ENCODE measurements around the gene CHMP4A.
"Not testable (repeated sequence)": the region's sequence is repeated elsewhere in the genome, so short reads cannot be mapped to it uniquely, and the experiment has no call there.

The CHMP4A gene

DNA sequence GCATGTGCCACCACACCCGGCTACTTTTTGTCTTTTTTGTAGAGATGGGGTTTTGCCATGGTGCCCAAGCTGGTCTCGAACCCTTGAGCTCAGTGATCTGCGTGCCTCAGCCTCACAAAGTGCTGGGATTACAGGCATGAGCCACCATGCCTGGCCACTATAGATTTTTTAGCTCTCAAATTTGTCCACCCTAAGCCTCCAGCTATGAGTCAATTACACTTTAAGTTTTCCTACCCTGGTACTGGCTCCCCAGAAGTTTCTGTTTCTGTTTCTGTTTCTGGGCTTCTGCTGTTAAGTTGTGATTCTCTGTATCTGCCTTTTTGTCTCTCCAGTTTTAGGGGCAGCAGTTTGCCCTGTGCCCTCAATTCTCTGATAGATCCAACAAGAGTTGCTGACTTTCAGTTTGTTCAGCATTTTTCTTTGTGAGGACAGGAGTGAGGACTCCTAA, 33.5 kb upstream of the CHMP4A start:
- no peak for DNase-seq (ENCODE audit: low read depth)

DNA sequence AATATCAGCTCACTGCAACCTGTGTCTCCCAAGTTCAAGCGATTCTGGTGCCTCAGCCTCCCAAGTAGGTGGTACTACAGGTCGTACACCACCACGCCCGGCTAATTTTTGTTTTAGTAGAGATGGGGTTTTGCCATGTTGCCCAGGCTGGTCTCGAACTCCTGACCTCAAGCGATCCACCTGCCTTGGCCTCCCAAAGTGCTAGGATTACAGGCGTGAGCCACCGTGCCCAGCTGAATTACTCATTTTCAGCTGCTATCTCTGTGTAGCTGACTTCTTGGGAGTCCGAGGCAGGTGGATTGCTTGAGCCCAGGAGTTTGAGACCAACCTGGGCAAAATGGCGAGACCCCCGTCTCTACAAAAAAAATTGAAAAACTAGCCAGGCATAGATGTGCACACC, 32.1 kb upstream of the CHMP4A start:
- DNase-seq (ENCODE audit: low read depth) = not testable (repeated sequence)

DNA sequence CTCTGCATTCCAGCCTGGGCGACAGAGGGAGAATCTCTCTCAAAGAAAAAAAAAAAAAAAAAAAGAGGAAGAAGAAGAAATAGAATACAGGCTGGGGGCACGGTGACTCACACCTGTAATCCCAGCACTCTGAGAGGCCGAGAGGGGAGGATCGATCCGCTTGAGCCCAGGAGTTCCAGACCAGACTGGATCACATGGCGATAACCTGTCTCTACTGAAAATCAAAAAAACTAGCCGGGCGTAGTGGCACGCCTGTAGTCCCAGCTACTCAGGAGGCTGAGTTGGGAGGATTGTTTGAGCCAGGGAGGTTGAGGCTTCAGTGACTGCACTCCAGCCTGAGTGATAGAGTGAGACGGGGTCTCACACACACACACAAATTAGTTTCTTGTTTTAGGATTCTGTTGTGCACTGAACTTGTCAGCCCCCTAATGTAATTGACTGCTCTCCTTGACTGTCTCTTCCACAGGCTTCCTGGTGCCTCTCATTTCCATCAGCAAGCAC, 30.1 kb upstream of the CHMP4A start:
- no peak for DNase-seq (ENCODE audit: low read depth)

DNA sequence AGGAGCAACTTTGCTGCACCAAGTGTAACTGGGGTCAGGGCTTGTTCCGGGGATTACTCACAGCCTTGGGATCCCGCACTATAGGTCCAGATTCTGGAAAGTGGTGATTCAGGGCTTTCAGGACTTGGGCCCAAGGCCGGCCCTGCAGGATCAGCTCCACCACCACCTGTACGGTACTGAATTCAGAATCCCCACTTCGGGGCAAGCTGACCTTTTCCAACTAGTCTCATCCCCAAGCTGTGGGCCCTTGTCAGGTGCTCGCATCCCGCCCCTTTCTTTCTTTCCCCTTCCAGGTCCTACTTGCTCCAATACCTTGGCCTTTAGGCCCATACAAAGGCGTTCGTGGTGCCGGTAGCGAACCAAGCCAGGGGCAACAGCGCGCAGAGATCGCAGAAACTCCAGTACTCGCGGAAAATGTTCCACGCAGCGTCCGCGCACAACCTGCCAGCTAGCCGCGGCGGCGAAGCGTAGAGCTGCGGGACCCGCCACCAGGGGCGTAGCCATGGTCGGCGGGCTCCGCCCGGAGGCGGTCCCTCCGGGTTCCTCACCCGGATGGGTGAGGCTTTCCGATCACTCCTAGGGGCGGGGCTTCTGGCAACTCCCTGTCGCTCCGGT, 28.6 kb upstream of the CHMP4A start:
- no peak for DNase-seq (ENCODE audit: low read depth)

DNA sequence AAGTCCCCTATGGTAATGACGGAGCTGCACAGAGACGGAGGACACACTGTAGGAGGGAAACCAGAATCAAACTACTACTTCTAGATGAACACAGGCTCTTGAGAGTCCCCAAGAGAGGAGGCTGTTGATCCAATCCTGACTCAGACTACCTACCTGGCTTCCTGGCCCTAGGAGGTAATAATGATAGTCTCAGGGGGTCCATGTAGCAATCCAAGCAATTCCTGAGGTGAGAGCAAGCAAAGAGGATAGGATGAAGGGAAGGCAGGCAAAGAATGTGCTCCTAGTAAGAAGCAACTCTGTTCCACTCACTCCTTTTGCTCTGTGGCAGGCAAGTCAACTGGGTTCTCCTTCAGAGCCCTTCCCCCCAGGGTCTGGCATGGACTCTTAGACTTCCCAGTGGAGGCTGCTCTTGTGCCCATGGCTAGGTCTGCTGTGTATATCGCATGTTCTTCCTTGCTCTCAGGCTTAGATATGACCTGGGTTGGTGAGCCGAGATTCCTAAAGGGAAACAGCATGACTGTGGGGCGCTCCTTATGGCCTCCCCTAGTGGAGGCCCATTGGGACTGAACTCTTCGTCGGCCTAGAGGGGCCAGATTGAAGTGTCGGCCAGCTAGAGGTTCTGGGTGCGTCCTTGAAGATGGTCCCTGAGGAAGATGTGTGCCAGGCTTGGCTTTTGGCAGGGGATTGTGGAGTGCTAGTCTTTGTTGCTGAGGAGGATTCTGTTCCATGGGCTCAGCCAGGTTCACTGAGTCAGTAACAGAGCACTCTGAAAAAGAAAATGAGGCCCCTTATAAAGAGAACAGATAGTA, 27.0 kb upstream of the CHMP4A start:
- no peak for DNase-seq (ENCODE audit: low read depth)

DNA sequence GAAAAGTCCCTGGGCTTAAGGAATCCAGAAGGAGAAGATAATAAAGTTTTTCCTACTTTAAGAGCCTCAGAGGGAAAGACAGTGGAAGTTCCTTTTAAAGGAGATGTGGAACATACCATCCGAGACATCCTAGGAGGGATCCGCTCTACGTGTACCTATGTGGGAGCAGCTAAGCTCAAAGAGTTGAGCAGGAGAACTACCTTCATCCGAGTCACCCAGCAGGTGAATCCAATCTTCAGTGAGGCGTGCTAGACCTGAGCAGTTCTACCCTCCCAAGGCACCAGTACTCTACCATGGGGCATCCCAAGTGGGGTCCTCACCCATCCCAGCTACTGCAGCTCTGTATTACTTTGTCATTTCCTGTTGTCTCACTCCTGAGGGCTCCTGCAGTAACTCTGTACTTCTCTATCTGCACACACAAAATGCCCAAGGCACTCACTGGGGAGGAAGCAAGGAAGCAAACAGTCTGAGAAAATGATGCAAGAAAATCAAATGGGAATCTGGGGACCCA, 25.3 kb upstream of the CHMP4A start:
- DNase-seq (ENCODE audit: low read depth) = no peak

DNA sequence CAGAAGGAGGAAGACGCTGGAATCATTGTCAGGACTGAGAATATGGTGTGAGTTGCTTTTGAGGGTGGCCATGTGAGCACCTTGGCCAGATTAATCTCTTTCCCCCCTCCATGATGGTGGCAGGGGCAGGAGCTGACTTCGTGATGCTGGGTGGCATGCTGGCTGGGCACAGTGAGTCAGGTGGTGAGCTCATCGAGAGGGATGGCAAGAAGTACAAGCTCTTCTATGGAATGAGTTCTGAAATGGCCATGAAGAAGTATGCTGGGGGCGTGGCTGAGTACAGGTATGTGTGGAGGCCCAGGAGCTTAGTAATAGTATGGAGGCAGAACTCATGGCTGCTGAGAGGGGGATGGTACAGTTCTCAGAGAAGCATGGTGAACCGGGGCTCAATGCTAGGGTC, 24.8 kb upstream of the CHMP4A start:
- DNase-seq (ENCODE audit: low read depth) = no peak

DNA sequence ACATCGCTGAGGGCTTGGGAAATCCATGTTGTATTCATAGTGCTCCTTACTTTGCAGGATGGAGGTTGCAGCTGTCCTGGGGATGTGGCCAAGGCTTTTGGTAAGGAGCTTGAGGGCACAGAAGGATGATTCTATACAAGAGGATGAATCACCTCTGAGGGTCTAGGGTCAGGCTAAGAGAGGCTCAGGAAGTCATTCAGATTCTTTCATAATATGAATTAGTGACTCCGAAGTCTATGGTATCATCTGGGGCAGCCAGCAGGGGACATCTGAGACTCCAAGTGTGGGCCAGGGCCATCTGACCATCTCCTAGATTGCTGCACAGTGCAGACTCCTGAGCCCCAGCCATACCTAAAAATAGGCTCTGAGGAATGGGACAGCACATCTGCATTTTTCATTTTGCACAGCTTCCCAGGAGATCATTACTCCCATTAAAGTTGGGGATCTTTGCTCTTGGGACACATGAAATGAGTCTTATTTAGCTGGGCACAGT, 24.2 kb upstream of the CHMP4A start:
- DNase-seq (ENCODE audit: low read depth) = no peak

DNA sequence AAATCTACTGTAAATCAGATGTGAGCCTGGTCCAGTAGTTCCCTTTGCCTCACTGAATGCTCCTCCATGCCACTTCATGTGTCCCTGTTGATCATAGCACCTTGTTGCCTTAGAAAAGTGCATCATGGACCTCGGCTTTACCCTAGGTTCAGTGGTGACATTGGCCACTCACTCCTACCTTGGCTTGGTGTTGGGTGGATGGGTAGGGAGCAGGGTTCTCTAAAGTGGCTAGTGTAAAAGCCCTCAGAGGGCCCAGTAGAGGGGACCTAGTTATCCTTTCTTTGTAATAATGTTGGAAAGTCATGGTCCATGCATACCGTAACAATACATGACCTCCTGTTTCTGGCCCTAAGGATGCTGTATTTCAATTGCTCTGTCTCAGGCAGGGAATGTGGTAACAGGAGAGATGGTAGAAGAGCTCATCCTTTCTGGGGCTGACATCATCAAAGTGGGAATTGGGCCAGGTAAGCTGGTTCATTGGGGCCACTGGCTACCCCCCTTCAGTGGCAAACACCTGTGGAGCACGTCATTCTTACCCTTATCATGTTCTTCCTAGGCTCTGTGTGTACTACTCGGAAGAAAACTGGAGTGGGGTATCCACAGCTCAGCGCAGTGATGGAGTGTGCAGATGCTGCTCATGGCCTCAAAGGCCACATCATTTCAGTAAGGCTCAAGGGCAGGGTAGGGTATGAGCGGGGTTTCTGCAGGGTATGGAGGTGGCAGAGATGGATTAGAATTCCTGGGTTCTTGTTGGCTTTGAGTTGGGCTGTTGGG, 23.6 kb upstream of the CHMP4A start:
- DNase-seq (ENCODE audit: low read depth) = no peak

DNA sequence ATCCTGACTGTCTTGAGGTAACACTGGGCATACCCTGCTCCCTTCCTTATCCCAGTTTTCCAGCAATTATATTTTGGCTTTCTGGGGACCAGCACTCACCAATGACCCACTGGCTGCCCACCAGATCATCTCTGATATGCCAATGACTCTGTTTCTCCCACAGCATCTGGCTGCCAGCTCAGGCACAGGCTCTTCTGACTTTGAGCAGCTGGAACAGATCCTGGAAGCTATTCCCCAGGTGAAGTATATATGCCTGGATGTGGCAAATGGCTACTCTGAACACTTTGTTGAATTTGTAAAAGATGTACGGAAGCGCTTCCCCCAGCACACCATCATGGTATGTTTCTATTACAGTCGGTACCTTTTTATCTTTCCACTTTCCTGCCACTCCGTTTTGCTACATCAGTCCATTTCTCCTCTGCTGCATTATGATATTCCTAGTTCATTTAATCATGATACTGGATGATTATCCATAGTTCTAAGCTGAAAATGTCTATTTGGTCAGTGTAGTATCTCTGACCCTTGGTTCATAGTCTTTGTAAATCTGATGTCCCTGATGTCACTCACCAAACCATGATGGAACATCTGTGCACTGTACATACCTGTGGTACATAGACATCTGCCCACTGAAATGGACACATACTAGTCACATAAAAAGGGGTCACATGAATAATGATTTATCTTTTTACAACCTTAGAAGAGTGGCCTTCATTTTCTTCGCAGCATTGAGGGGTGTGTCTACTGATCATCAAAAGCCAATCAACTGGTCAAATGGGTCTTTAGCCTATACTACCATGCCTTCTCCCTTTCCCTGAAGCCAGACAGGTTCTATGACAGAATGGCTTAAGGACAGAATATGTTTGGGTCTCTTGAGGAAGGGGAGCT, 22.8 kb upstream of the CHMP4A start:
- no peak for DNase-seq (ENCODE audit: low read depth)

DNA sequence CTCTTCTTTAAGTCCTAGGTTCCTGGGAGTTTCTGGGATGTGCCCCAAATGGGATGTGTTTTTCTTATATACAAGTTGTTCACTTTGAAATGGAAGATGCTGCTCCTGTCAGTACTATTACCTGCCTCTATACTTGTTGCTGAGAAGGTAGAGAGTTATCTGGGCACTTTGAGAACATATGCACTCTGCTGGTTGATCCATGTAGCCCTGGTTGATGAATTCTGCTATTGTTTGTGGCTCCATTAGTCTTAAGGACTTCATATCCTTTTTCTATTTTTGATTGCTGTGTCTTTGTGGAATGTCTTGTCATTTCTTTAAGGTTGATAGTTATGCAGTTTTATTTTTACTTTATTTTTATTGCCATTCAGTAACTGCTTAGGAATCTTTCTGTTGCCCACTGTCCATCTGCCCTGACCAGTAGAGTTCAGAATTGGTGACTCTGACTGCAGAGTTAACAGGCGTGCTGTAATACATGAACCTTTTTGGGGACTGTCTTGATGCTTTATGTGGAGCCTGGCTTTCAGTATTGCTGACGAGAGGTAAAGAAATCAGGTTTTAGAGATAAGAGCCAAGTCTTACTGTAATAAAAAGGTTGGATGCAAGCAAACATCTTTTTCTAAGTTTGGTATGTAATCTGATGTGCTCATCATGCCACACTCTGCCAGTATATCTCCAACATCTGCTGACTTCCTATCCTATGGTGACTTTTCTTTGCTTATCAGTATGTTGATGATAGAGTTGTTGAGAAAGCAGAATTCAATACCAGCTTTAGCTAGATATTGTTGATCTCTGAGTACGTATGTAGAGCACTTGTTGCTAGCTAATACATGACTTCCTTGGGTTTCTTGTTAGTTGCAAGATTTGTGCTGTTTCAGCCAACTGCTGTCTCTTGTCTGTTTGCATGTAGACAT, 21.1 kb upstream of the CHMP4A start:
- no peak for DNase-seq (ENCODE audit: low read depth)

DNA sequence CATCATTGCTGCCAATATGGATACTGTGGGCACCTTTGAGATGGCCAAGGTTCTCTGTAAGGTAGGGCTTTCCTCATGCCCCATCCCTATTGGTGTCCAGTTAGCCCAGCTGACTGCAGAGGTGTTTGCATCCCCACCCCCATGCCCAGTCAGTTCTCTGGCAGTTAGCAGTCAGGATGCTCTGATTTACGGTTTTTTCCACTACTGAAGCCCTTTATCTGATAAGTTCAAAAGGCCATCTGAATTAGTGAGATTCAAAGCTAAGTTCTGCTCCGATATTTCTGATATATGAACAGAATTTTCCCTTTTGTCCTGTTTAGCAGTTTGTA, 20.2 kb upstream of the CHMP4A start:
- no peak for DNase-seq (ENCODE audit: low read depth)

DNA sequence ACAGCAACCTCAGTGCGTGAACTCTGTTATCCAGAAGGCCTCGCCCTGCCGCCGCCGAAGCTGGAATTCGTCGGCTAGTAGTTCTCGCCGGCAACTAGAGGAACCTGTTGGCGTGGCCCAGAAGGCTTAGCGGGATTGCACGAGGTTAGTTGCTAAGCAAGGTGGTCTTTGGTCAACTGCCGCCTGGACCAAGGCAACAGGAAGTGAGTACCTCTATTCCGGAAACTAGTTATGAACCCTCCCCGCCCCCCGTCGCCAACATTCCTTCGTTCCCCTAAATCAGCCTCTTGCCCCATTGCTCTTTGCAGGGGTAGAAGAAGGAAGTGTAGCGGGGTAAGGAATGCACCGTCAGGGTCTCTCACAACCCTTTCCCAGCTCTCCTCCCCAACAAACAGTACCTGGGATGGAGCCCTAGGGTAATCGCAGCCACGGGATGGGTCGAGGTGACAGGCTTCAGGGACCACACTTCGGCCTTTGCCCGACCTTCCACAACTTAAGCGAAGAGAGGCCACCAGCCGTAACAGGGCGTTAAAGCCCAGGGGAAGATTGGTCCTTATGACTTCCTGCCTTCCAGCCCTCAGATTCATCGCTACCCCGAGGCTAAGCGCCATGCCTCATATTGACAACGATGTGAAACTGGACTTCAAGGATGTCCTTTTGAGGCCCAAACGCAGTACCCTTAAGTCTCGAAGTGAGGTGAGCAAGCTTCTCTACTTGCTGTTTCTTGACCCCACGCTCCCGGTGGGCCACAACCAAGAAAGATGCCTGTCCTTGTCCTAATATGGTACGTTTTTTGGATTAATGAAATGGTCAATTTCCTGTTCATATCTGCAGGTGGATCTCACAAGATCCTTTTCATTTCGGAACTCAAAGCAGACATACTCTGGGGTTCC, 19.6 kb upstream of the CHMP4A start, which contains the start of gene GMPR2:
GMPR2 (plus strand) TSS at position 285 of the 893 bp plus-strand sequence; CDS start at position 610, 325 bp downstream.
- DNase-seq (ENCODE audit: low read depth) = no peak

DNA sequence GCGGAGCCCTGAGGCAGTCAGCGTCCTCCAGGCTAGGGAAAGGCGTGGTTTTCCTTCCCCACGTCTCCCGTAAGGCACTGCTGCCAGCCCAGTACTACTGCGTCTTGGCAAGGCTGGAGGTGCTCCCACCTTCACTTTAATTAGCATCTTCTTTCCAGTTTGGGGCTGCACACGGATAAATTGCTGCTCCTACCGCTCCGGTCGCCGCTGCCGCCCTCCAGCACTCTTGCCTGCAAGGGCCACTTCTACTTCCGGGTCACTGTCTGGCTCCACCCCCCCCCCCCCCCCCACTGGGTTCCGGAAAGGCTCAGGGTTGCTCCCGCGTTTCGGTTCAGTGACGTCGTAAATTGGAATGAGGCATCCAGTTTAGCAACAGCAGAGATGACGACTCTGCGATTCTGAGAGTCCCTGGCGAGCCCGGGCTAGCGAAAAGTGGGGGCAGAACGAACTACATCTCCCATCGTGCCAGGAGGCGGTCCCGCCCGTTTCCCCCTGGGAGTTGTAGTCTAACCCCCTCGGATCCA, 18.9 kb upstream of the CHMP4A start, which contains the start of gene NEDD8:
NEDD8 (minus strand) TSS at position 247 of the 524 bp plus-strand sequence; CDS start at position 147, 100 bp downstream.
- peak; percentile 79 for DNase-seq (ENCODE audit: low read depth)

DNA sequence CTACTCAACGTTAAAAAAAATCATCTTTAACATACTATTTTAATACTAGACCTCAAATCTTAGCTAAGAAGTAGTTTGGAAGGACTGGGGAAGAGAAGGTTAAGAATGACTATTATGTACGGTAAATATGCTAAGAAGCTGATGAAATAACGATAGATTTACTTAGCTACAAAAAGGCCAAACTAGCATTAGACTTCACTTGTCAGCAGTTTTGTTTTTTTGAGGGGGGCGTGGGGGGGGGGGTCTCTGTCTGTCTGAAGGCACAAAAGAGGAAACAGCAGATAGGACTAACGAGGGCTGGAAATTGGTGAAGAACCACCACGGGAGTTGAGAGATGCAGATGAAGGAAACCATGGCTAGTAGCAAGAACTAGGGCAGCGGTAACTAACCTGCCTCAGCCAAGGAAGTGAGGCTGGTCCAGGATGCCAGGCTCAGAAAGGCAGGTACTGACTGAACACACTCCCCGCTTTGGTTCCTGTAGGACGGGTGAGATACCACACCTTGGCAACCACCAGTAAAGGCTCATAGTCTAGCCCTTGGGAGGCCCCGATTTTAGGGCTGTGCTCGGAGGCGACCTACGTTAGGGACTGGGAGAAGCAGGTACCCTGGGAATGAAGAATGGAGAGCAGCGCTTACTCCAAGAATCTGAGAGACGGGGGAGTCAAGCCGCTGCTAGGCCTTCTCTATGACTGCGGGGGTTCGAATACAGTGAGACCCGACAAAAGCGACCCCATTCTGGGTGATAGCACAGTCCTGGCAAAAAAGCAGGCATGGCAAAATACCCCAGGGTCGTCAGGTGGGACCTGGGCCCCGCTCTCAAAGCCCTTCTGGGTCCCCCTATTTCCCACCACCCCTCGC, 18.2 kb upstream of the CHMP4A start:
- DNase-seq (ENCODE audit: low read depth) = no peak

DNA sequence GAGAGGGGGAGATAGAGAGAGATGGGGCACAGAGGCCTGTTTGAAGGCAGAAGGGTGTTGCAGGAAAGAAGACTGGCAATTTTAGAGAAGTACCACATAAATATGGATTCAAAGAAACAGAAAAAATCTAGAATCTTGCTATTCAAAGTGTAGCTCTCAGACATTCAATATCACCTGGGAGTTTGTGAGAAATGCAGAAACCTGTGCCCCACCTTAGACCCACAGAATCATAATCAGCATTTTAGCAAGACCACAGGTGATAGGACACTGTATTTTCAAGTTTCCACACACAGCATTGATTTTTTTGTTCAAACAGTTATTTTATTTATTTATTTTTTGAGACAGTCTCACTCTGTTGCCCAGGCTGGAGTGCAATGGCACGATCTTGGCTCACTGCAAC, 15.6 kb upstream of the CHMP4A start:
- DNase-seq (ENCODE audit: low read depth) = no peak

DNA sequence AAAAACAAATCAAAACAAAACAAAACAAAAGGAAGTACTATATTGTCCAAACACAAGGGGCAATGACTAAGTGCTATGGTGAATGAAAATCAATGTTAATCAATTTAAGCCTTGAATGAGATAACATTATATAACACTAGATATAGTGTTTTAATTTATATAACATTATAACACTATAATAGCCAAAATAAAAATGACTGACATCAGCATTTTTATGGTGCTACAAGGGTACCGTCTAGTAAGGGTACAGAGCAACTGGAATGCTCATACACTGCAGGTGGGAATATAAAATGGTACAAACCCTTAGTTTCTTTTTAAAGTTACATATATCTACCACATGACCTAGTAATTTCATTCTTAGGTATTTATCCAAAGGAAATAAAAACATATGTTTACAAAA, 13.2 kb upstream of the CHMP4A start:
- DNase-seq (ENCODE audit: low read depth) = no peak

DNA sequence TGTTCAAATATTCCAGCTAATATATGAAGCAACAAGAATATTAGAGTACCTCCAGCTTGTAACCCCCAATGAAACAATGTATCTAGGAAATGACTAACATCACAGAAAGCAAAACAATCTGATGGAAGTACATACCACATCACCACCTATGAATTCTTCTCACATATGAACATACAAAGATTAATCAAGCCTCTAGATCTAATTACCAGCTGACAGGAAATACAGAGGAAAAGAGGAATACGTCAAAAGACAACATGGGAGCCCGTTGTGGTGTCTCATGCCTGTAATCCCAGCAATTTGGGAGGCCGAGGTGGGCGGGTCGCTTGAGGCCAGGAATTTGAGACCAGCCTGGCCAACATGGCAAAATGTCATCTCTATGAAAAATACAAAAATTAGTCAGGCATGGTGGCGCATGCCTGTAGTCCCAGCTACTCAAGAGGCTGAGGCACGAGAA, 11.4 kb upstream of the CHMP4A start:
- DNase-seq (ENCODE audit: low read depth) = no peak
